ENCODE data around the gene MME. TPM values are rescaled to one million over a fixed set of nuclear protein-coding genes. Genes with fewer than 3 reads are reported as not detected.

The MME gene
- total RNA-seq, 1 experiment from 2014 or later, result 23.9 TPM

GRCh38 chr3:155218462-155218861 lies 138.3 kb downstream of the MME start (continued):
- TF ChIP-seq ZSCAN18 (CRISPR knock-in tag; IDR thresholded peaks at IDR 0.05) (no peak), ZNF532 (CRISPR knock-in tag; IDR thresholded peaks at IDR 0.05; ENCODE audit: borderline replicate concordance) (no peak), ZNF263 (CRISPR knock-in tag; IDR thresholded peaks at IDR 0.05; ENCODE audit: low read depth) (no peak), CTCF (IDR thresholded peaks at IDR 0.05) (no peak), SMAD3 (CRISPR knock-in tag; IDR thresholded peaks at IDR 0.05; ENCODE audit: borderline replicate concordance) (no peak), NR3C1 (CRISPR knock-in tag; conservative IDR thresholded peaks at IDR 0.05; ENCODE audit: low read depth) (no peak), ATF3 (CRISPR knock-in tag; conservative IDR thresholded peaks at IDR 0.05) (no peak), NFYB (CRISPR knock-in tag; conservative IDR thresholded peaks at IDR 0.05; ENCODE audit: low read depth) (no peak), AR (CRISPR knock-in tag; IDR thresholded peaks at IDR 0.05) (no peak)

- no peaks in the 10 kb centered on the region for H3K27me3 Mint-ChIP-seq (ENCODE audit: low read depth)
- no peak for TF ChIP-seq MXD4 (CRISPR knock-in tag; IDR thresholded peaks at IDR 0.05; ENCODE audit: borderline replicate concordance)
- TF ChIP-seq TEAD4 (CRISPR knock-in tag; IDR thresholded peaks at IDR 0.05), result no peak
- TF ChIP-seq SMAD3 (CRISPR knock-in tag; IDR thresholded peaks at IDR 0.05; ENCODE audit: borderline replicate concordance), result no peak
- no peak for TF ChIP-seq MAX (CRISPR knock-in tag; IDR thresholded peaks at IDR 0.05)
- ChIA-PET CTCF (interaction anchor here (0.5 kb wide), 1 partner anchor 1054 kb away, joined by 3 read pairs; no protein-coding TSS in a partner anchor), POLR2A (no interaction called here)
- H3K9me3 Mint-ChIP-seq, result peaks cover 34% of the 10 kb centered on the region
- DNase-seq (ENCODE audit: low spot score), result no peak
- no peak for ATAC-seq
- H3K4me1 Mint-ChIP-seq, result 0 out of 2 replicates have a peak, but pooled peaks cover 3% of the 10 kb centered on the region
- peaks cover 23% of the 10 kb centered on the region for H3K36me3 Mint-ChIP-seq
- H3K4me3 Mint-ChIP-seq, result no peak overlapping the region
- H3K27ac Mint-ChIP-seq, result no peak overlapping the region
Observed at GRCh38 chr3:155219106-155219505, 139.0 kb downstream of the MME start.

- Mint-ChIP-seq H3K9me3 (peaks cover 20% of the 10 kb centered on the region), H3K4me1 (no peaks in the 10 kb centered on the region), H3K36me3 (peaks cover 19% of the 10 kb centered on the region), H3K4me3 (no peak overlapping the region), H3K27ac (no peak overlapping the region), H3K27me3 (ENCODE audit: low read depth) (no peaks in the 10 kb centered on the region)
- ATAC-seq, result no peak
- ChIA-PET POLR2A (no interaction called here), CTCF (no interaction called here)
- TF ChIP-seq RORB (CRISPR knock-in tag; IDR thresholded peaks at IDR 0.05), result no peak
- DNase-seq (ENCODE audit: low spot score), result no peak
Observed at GRCh38 chr3:155225417-155225816, 145.3 kb downstream of the MME start.

Data from WTC11 (cell line).